Measurements from ENCODE around the gene DCUN1D2. TPM values are rescaled to one million over a fixed set of nuclear protein-coding genes. Genes with fewer than 3 reads are reported as not detected.

DCUN1D2 gene
- total RNA-seq, 4 donors from 2014 or later = 12.3 to 20.2 (median 17.3) TPM

DNA sequence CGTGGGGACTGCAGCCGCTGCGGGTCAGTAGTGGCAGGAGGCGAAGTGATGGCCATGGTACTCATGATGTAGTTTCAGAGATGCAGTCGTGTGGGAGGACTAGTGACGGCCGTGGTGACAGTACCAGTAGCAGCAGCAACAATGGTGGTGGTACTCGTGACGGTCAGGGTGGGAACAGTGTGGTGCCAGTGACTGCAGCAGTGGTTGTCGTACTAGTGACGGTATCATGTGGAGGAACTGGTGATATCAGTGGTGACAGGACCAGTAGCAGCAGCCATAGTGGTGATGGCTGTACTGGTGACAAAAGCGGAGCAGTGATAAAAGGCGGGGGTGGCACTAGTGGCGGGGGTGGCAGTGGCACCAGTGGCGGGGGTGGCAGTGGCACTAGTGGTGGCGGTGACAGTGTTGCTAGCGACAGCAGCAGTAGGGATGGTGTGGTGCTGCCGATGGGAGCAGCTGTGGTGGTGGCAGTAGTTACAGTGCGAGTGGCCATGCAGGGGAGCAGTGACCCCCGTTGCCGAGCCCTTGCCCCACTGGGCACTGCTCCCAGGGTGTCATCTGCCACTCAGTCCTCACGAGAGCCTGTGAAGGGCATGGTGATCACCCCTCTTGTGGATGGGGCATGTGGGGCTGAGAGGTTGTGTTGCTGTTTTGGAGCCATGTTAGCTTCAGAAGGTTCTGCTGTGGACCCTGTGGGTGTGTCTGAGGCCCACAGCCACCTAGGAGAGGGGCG lies 60.0 kb downstream of the DCUN1D2 start:
- Histone ChIP-seq H3K27ac (no peak overlapping the region), H3K27me3 (no peaks in the 10 kb centered on the region), H3K36me3 (peaks cover 0 to 10% of the 10 kb centered on the region in 2 donors), H3K4me1 (no peaks in the 10 kb centered on the region), H3K9me3 (no peaks in the 10 kb centered on the region), H3K4me3 (no peak overlapping the region)
- ATAC-seq = no peak
- WGBS, 2 donors (ENCODE audit: low coverage in 1 of 2) = 80 to 95% methylated on average over 3 to 4 of the region's 23 CpGs
- TF ChIP-seq POLR2AphosphoS5 (IDR thresholded peaks at IDR 0.05) (no peak), POLR2A (IDR thresholded peaks at IDR 0.05) (no peak), EP300 (IDR thresholded peaks at IDR 0.05) (no peak)
- TF ChIP-seq, protein P1, sequence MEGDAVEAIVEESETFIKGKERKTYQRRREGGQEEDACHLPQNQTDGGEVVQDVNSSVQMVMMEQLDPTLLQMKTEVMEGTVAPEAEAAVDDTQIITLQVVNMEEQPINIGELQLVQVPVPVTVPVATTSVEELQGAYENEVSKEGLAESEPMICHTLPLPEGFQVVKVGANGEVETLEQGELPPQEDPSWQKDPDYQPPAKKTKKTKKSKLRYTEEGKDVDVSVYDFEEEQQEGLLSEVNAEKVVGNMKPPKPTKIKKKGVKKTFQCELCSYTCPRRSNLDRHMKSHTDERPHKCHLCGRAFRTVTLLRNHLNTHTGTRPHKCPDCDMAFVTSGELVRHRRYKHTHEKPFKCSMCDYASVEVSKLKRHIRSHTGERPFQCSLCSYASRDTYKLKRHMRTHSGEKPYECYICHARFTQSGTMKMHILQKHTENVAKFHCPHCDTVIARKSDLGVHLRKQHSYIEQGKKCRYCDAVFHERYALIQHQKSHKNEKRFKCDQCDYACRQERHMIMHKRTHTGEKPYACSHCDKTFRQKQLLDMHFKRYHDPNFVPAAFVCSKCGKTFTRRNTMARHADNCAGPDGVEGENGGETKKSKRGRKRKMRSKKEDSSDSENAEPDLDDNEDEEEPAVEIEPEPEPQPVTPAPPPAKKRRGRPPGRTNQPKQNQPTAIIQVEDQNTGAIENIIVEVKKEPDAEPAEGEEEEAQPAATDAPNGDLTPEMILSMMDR (IDR thresholded peaks at IDR 0.05) = no peak

DNA sequence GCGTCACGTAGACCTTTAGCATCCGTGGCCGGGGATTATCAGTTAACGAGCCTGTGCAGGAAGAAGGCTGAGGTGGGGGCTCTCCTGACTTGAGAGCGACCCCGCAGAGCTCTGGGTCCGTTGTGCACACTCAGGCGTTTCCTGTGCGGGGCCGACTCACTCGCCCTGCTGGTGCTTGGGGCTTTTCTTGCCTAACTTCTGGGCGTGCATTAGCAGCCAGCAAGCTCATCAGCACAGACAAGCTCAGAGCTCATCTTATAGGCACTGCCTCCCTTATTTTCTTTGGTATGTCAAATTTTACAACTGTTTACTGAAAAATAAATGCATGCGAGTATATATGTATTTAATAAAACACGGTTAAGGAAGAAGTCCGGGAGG lies 60.9 kb downstream of the DCUN1D2 start:
- TF ChIP-seq POLR2AphosphoS5 (IDR thresholded peaks at IDR 0.05) (no peak), EP300 (IDR thresholded peaks at IDR 0.05) (no peak), POLR2A (IDR thresholded peaks at IDR 0.05) (no peak)
- TF ChIP-seq, protein P1 (IDR thresholded peaks at IDR 0.05) = no peak
- ATAC-seq = no peak
- Histone ChIP-seq H3K27me3 (no peaks in the 10 kb centered on the region), H3K9me3 (no peaks in the 10 kb centered on the region), H3K4me1 (no peaks in the 10 kb centered on the region), H3K36me3 (peaks cover 0 to 10% of the 10 kb centered on the region in 2 donors), H3K27ac (no peak overlapping the region), H3K4me3 (no peak overlapping the region)
- 84 to 87% methylated on average over 3 to 15 of the region's 16 CpGs for WGBS, 2 donors (ENCODE audit: low coverage in 1 of 2)

DNA sequence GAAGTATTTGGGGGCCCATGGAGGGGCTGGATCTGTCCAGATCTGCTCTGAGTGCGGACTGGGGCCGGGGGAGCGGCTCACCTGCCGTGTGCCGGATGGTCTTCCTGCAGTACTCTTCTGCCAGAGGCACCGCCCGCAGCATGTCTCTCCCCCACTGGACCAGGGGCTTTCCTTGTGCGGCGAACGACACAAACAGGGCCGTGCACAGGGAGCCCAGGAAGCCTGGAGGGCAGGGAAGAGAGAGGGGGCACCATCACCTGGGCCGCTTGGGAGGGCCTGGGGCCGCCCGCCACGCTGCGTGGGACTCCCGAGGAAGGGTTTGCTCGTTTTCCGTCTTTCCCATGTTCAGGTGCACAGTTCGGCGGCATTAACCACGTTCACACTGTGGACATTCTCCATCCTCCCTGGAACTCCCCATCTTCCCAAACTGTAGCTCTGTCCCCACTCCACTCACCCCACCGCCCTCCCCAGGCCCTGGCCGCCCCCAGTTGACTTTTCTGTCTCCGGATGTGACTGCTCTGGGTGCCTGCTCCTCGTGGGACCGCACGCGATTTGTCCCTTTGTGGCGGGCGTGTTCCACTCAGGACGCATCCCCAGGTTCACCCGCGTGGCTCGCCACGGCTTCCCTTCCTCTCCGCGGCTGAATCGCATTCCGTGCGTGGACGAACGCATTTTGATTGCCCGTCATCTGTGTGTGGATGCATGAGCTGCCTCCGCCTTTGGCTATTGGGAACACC lies 61.5 kb downstream of the DCUN1D2 start:
- Histone ChIP-seq H3K27ac (no peak overlapping the region), H3K27me3 (no peaks in the 10 kb centered on the region), H3K36me3 (peaks cover 0 to 10% of the 10 kb centered on the region in 2 donors), H3K4me1 (no peaks in the 10 kb centered on the region), H3K4me3 (no peak overlapping the region), H3K9me3 (no peaks in the 10 kb centered on the region)
- WGBS, 2 donors (ENCODE audit: low coverage in 1 of 2) = 95 to 100% methylated on average over 4 to 25 of the region's 45 CpGs
- TF ChIP-seq EP300 (IDR thresholded peaks at IDR 0.05) = no peak
- no peak for TF ChIP-seq POLR2AphosphoS5 (IDR thresholded peaks at IDR 0.05)
- TF ChIP-seq, protein P1 (IDR thresholded peaks at IDR 0.05) = no peak
- TF ChIP-seq POLR2A (IDR thresholded peaks at IDR 0.05) = no peak
- ATAC-seq = no peak

DNA sequence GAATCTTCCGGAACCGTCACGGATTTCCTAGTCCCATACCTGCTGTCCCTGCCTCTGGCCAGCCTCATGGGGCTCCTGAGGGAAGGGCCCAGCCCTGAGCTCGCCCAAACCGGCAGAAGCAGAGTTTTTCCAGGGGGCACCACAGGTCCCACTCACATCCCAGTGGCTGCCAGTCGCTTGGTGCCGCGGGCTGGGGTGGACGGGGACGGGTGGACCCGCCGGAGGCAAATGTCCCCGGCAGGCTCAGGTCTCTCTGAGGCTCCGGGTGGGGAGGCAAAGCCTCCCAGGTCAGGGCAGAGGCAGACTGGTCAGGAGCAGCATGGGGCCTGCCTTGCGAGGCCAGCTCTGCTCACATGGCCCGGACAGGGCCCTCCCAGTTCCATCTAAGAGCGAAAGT lies 62.0 kb downstream of the DCUN1D2 start:
- Histone ChIP-seq H3K36me3 (peaks cover 0 to 10% of the 10 kb centered on the region in 2 donors), H3K4me3 (no peak overlapping the region), H3K27me3 (no peaks in the 10 kb centered on the region), H3K9me3 (no peaks in the 10 kb centered on the region), H3K27ac (peak overlapping the region in 2 of 4 donors; percentile 10 to 37), H3K4me1 (no peaks in the 10 kb centered on the region)
- TF ChIP-seq, protein P1 (IDR thresholded peaks at IDR 0.05) = no peak
- TF ChIP-seq POLR2A (IDR thresholded peaks at IDR 0.05) = no peak
- no peak for TF ChIP-seq POLR2AphosphoS5 (IDR thresholded peaks at IDR 0.05)
- WGBS, 2 donors (ENCODE audit: low coverage in 1 of 2) = no CpG with 5 or more reads among the region's 17 CpGs
- no peak for ATAC-seq
